Ovary (tissue), 9 donors: ENCODE data around the gene RYR1. TPM values are rescaled to one million over a fixed set of nuclear protein-coding genes. Genes with fewer than 3 reads are reported as not detected.

Source experiments
- DNase-seq, 5 donors: peaks; one replicate each; pipeline ENCODE4 v3.0.0-alpha.2; 2019 to 2020
- H3K27ac ChIP-seq, 2 donors: fragments of 200-600 bp; one replicate each; pipeline versions ENCODE4 v1.5.1 to v1.8.0; 2019 to 2022
- H3K27me3 ChIP-seq: fragments of 200-600 bp; one replicate; pipeline ENCODE4 v1.8.0; 2022
- H3K36me3 ChIP-seq: fragments of 200-600 bp; sonication (generic); one replicate; pipeline ENCODE4 v1.5.1; 2019
- H3K4me1 ChIP-seq: one replicate; pipeline ENCODE4 v1.8.1; 2013; ENCODE audit warnings: mild to moderate bottlenecking, moderate library complexity; ENCODE audit not compliant: insufficient read depth
- H3K4me3 ChIP-seq: fragments of 200-600 bp; sonication (generic); one replicate; pipeline ENCODE4 v1.5.1; 2017
- H3K9me3 ChIP-seq, 2 donors: fragments of 200-600 bp in 1 of 2; sonication (generic) in 1 of 2; one replicate each; pipeline versions ENCODE4 v1.5.1 to v1.8.1; 2013 to 2019; ENCODE audit warnings: mild to moderate bottlenecking in 1 of 2, moderate library complexity in 1 of 2
- EP300 ChIP-seq: sonication (generic); formaldehyde crosslinking; IDR thresholded peaks from one replicate; pipeline ENCODE4 v1.6.1; 2017; ENCODE audit warnings: antibody characterized with exemption
- POLR2A ChIP-seq: fragments of 450-650 bp; IDR thresholded peaks from one replicate; pipeline ENCODE4 v1.6.1; 2017; ENCODE audit warnings: antibody characterized with exemption, mild to moderate bottlenecking, moderate library complexity
- WGBS, 3 donors: extraction: QIAGEN DNeasy Blood & Tissue Kit in 1 of 3; methylation state at CpG; one replicate each; pipeline versions ENCODE4 v1.1.5 to v1.1.7; 2013 to 2017; 5-methylcytosine and 5-hydroxymethylcytosine counted together
- intact Hi-C, 4 donors: fragments of 100-400 bp; cut with DNase I; formaldehyde crosslinking; loops; one replicate each; pipeline versions ENCODE4 v1.11.0 to v1.15.1; 2022 to 2023
- polyA plus RNA-seq, 2 donors: library from polyadenylated mRNA; stranded (reverse); fragments of 200-250 nt in 1 of 2; fragments of 350-450 nt in 1 of 2; fragmentation: Illumina TruSeq in 1 of 2; extraction: RNeasy Lipid Tissue Mini Kit (QIAGEN cat#74804) in 1 of 2; gene quantifications; one replicate each; pipeline ENCODE4 v1.2.3, GENCODE V29; 2013 to 2014
- total RNA-seq, 7 donors: library from RNA; depleted of rRNA in 2 of 7; stranded (reverse); fragments of >200 nt in 2 of 7; fragmentation: NEBNext Ultra II Directional in 3 of 7; extraction: Animal tissue kit (Norgen Biotek cat#: 25700) in 3 of 7; gene quantifications; one replicate each; pipeline versions ENCODE4 v1.1.0 to v1.2.4, GENCODE V29; 2016 to 2023
- TF ChIP-seq, protein P1 (sequence below), 3 donors: fragments of 450-650 bp in 2 of 3; fragments of 200-600 bp in 1 of 3; IDR thresholded peaks; one replicate each; pipeline versions ENCODE4 v1.5.1 to v1.8.0; 2016 to 2022; ENCODE audit warnings: antibody characterized with exemption in 3 of 3, mild to moderate bottlenecking in 1 of 3
- donor health status: DM: no; HTN: no; CAD: no; lungs with moderate emphysema.
- donor health status: DM: no; HTN: no; CAD: no.
- donor health status: Bipolar disorder and iron deficiency.
- donor health status: DM: yes; HTN: yes; CAD: no.
- donor health status: DM: no; HTN: no; CAD: no.
- donor health status: DM: yes; HTN: yes; CAD: no.

Gene RYR1
- total and polyA plus RNA-seq, 9 donors, result 0.57 to 2.6 (median 1.0) TPM

DNA sequence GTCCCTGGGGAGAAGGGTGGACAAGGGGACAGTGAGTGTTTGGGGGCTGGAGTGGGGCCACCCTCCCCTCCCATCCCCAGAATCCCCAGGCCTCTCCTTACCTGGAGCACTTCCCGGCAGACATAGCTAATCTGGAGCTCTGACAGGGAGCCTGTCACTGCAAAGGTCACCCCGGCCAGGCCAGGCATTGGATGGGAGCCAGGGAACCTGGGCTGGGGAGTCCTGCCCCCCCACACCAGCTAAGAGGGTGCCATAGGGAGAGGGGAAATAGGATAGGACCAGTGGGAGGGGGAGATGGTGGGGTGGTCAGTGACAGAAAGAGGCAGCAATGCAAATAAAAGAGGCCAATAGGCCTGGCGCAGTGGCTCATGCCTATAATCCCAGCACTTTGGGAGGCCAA lies 180.8 kb downstream of the RYR1 start:
- H3K9me3 ChIP-seq, result no peaks in the 10 kb centered on the region
- no peak for TF ChIP-seq POLR2A
- TF ChIP-seq, protein P1, sequence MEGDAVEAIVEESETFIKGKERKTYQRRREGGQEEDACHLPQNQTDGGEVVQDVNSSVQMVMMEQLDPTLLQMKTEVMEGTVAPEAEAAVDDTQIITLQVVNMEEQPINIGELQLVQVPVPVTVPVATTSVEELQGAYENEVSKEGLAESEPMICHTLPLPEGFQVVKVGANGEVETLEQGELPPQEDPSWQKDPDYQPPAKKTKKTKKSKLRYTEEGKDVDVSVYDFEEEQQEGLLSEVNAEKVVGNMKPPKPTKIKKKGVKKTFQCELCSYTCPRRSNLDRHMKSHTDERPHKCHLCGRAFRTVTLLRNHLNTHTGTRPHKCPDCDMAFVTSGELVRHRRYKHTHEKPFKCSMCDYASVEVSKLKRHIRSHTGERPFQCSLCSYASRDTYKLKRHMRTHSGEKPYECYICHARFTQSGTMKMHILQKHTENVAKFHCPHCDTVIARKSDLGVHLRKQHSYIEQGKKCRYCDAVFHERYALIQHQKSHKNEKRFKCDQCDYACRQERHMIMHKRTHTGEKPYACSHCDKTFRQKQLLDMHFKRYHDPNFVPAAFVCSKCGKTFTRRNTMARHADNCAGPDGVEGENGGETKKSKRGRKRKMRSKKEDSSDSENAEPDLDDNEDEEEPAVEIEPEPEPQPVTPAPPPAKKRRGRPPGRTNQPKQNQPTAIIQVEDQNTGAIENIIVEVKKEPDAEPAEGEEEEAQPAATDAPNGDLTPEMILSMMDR (IDR thresholded peaks at IDR 0.05), result no peak
- no peak for TF ChIP-seq EP300
- no peak overlapping the region for H3K27ac ChIP-seq
- no peaks in the 10 kb centered on the region for H3K36me3 ChIP-seq
- intact Hi-C loops, result no loop called here
- no peaks in the 10 kb centered on the region for H3K27me3 ChIP-seq
- 63 to 70% (median 64%) methylated on average over 3 of the region's 3 CpGs for WGBS, 3 donors
- peak in 1 of 5 donors; percentile 24 for DNase-seq
- peaks cover 5% of the 10 kb centered on the region for H3K4me1 ChIP-seq
- H3K4me3 ChIP-seq, result no peak overlapping the region

DNA sequence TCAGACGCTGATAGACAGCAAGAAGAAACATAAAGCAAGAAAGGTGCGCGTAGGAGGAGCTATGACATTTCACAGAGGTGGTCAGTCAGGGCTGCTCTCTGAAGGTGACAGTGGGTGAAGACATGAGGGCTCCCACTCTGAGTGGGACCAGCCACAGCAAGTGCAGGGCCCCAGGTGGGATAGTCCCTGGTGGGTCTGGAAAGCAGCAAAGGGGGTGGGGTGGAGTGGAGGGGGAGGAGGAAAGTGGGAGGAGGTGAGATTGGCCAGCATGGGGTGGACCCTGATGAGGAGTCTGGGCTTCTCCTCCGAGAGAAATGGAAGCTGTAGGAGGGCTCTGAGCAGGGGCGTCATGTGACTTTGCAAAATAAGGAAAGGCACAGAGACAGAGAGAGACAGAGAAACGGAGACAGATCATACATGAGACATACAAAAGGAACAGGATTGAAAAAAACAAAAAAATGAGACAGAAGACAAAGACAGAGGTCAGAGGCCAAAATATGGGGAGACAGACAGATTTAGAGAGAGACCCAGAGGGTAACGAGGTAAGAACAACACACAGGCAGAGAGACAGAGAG lies 181.6 kb downstream of the RYR1 start:
- TF ChIP-seq EP300 (no peak), POLR2A (no peak)
- TF ChIP-seq, protein P1 (IDR thresholded peaks at IDR 0.05), result no peak
- no peak overlapping the region for H3K4me3 ChIP-seq
- no peaks in the 10 kb centered on the region for H3K36me3 ChIP-seq
- no peak overlapping the region for H3K27ac ChIP-seq
- no peak for DNase-seq
- H3K27me3 ChIP-seq, result no peaks in the 10 kb centered on the region
- H3K9me3 ChIP-seq, result no peaks in the 10 kb centered on the region
- WGBS, 3 donors, result 67 to 68% (median 67%) methylated on average over 7 of the region's 7 CpGs
- H3K4me1 ChIP-seq, result peaks cover 11% of the 10 kb centered on the region
- intact Hi-C loops, result no loop called here

DNA sequence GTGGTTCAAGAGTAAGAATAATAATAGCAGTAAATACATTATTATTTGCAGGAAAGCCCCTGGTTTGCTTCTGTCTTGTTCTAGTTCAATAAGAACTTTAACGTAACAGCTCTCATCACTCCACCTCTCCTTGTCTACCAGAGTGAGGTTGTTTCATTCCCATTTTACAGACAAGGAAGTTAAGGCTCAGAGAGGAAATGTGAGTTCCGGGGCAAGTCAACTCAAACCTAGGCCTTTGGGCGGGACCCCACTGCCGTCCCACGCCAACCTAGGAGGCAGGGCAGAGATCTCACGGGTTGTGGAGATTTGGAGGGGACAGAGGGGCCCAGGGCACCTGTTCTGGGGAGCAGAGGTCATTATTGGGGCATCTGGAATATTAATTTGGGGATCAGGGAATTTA lies 182.8 kb downstream of the RYR1 start:
- Histone ChIP-seq H3K9me3 (no peaks in the 10 kb centered on the region), H3K36me3 (no peaks in the 10 kb centered on the region), H3K4me3 (no peak overlapping the region), H3K27ac (no peak overlapping the region), H3K27me3 (no peaks in the 10 kb centered on the region), H3K4me1 (peaks cover 12% of the 10 kb centered on the region)
- 90 to 94% (median 91%) methylated on average over 6 of the region's 6 CpGs for WGBS, 3 donors
- intact Hi-C loops, result no loop called here
- no peak for DNase-seq
- TF ChIP-seq, protein P1 (IDR thresholded peaks at IDR 0.05), result no peak
- TF ChIP-seq POLR2A, result no peak
- no peak for TF ChIP-seq EP300

DNA sequence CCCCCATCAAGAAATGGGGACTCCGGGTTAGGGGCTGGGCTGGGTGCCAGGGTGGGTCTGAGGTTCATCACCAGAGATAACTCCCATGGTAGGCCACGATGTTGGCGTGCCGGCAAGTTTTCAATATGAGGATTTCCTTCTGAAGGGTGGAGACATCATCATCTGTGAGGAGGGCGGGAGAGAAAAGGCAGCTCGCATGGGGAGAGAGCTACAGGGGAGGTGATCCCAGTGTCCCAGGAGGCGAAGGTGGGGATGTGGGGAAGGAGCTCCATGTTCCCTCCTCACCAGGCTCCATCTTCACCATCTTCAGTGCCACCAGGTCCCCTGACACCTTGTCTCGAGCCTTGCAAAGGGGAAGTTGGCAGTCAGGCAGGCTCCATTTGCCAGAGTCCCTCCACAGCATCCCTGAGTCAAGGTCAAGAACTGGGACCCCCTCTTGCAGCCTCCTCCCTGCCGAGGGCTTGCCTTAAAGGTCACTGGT lies 183.8 kb downstream of the RYR1 start:
- peak in 2 of 5 donors; percentile 47 to 52 for DNase-seq
- Histone ChIP-seq H3K9me3 (no peaks in the 10 kb centered on the region), H3K4me1 (peaks cover 12% of the 10 kb centered on the region), H3K4me3 (no peak overlapping the region), H3K27ac (no peak overlapping the region), H3K27me3 (no peaks in the 10 kb centered on the region), H3K36me3 (no peaks in the 10 kb centered on the region)
- 75 to 80% (median 76%) methylated on average over 9 of the region's 9 CpGs for WGBS, 3 donors
- intact Hi-C loops, result no loop called here
- TF ChIP-seq POLR2A (no peak), EP300 (no peak)
- TF ChIP-seq, protein P1 (IDR thresholded peaks at IDR 0.05), result no peak
